Glutamatergic neuron (in vitro differentiated cells): ENCODE results near the gene ZNF497. TPM values are rescaled to one million over a fixed set of nuclear protein-coding genes. Genes with fewer than 3 reads are reported as not detected.

Experiments
- DNase-seq: peaks from one replicate; pipeline ENCODE4 v3.0.0; 2022
- H3K27ac Mint-ChIP-seq: one replicate; pipeline ENCODE4 v1.8.0; 2020; ENCODE audit warnings: mild to moderate bottlenecking, mixed read lengths, inconsistent platforms; ENCODE audit not compliant: unreplicated experiment
- H3K27me3 Mint-ChIP-seq: one replicate; pipeline ENCODE4 v1.8.0; 2020; ENCODE audit warnings: mild to moderate bottlenecking, moderate library complexity, mixed read lengths, inconsistent platforms; ENCODE audit not compliant: unreplicated experiment
- H3K36me3 Mint-ChIP-seq: one replicate; pipeline ENCODE4 v1.8.0; 2020; ENCODE audit warnings: mild to moderate bottlenecking, mixed read lengths, inconsistent platforms; ENCODE audit not compliant: unreplicated experiment
- H3K4me1 Mint-ChIP-seq: one replicate; pipeline ENCODE4 v1.8.0; 2020; ENCODE audit warnings: mild to moderate bottlenecking, low read depth, mixed read lengths, inconsistent platforms; ENCODE audit not compliant: unreplicated experiment
- H3K4me3 Mint-ChIP-seq: one replicate; pipeline ENCODE4 v1.8.0; 2020; ENCODE audit warnings: mild to moderate bottlenecking, mixed read lengths, inconsistent platforms; ENCODE audit not compliant: unreplicated experiment
- H3K9me3 Mint-ChIP-seq: one replicate; pipeline ENCODE4 v1.8.0; 2020; ENCODE audit warnings: mild to moderate bottlenecking, moderate library complexity, mixed read lengths, inconsistent platforms; ENCODE audit not compliant: unreplicated experiment
- CTCF ChIP-seq: fragments of 200-600 bp; sonication (generic); IDR thresholded peaks from one replicate; pipeline ENCODE4 v1.5.0; 2021; ENCODE audit not compliant: partially characterized antibody, unreplicated experiment
- total RNA-seq: library from RNA; stranded (reverse); fragmentation: NEBNext Ultra II Directional; extraction: Animal tissue kit (Norgen Biotek cat#: 25700); gene quantifications from one replicate; pipeline ENCODE4 v1.2.1, GENCODE V29; 2021; ENCODE audit not compliant: unreplicated experiment

The ZNF497 gene
- total RNA-seq, 1 donor from 2014 or later = 3.5 TPM

GRCh38 chr19:58395979-58396627, 33.6 kb upstream of the ZNF497 start:
- no peaks in the 10 kb centered on the region for H3K4me1 Mint-ChIP-seq
- peaks cover 8% of the 10 kb centered on the region for H3K27me3 Mint-ChIP-seq
- H3K4me3 Mint-ChIP-seq = no peak overlapping the region
- no peak for TF ChIP-seq CTCF
- H3K9me3 Mint-ChIP-seq = peaks cover 13% of the 10 kb centered on the region
- H3K36me3 Mint-ChIP-seq = no peaks in the 10 kb centered on the region
- no peak for DNase-seq
- no peak overlapping the region for H3K27ac Mint-ChIP-seq

- H3K27me3 Mint-ChIP-seq = peaks cover 8% of the 10 kb centered on the region
- no peak for TF ChIP-seq CTCF
- H3K4me1 Mint-ChIP-seq = no peaks in the 10 kb centered on the region
- H3K9me3 Mint-ChIP-seq = peaks cover 13% of the 10 kb centered on the region
- no peak within 1 kb of the TSS for H3K4me3 Mint-ChIP-seq
- DNase-seq = no peak
- peak within 1 kb of the TSS; percentile 23 for H3K27ac Mint-ChIP-seq
- no peaks in the 10 kb centered on the region for H3K36me3 Mint-ChIP-seq
These were observed 32.8 kb upstream of the ZNF497 start, which contains the start of gene RNF225 for GRCh38 chr19:58395220-58395978. RNF225 (plus strand) TSS chr19:58395656; CDS start chr19:58396090, 434 bp downstream.

GRCh38 chr19:58394821-58395219, 32.3 kb upstream of the ZNF497 start:
- H3K27ac Mint-ChIP-seq = peak overlapping the region; percentile 23
- H3K27me3 Mint-ChIP-seq = peaks cover 8% of the 10 kb centered on the region
- H3K9me3 Mint-ChIP-seq = peaks cover 12% of the 10 kb centered on the region
- no peak for DNase-seq
- no peak for TF ChIP-seq CTCF
- no peaks in the 10 kb centered on the region for H3K4me1 Mint-ChIP-seq
- H3K4me3 Mint-ChIP-seq = no peak overlapping the region
- H3K36me3 Mint-ChIP-seq = no peaks in the 10 kb centered on the region

GRCh38 chr19:58393725-58394033, 31.1 kb upstream of the ZNF497 start:
- Mint-ChIP-seq H3K4me1 (no peaks in the 10 kb centered on the region), H3K36me3 (no peaks in the 10 kb centered on the region), H3K9me3 (peaks cover 8% of the 10 kb centered on the region), H3K27ac (no peak overlapping the region), H3K27me3 (peaks cover 8% of the 10 kb centered on the region), H3K4me3 (no peak overlapping the region)
- no peak for DNase-seq
- TF ChIP-seq CTCF = no peak

- peaks cover 8% of the 10 kb centered on the region for H3K9me3 Mint-ChIP-seq
- no peaks in the 10 kb centered on the region for H3K36me3 Mint-ChIP-seq
- H3K4me3 Mint-ChIP-seq = no peak overlapping the region
- peaks cover 2% of the 10 kb centered on the region for H3K4me1 Mint-ChIP-seq
- no peak for TF ChIP-seq CTCF
- no peak overlapping the region for H3K27ac Mint-ChIP-seq
- H3K27me3 Mint-ChIP-seq = peaks cover 8% of the 10 kb centered on the region
- no peak for DNase-seq
These were observed 30.6 kb upstream of the ZNF497 start for GRCh38 chr19:58392945-58393724.
